ENCODE results near the gene PRAF2.

PRAF2 gene

GRCh38 chrX:49061490-49061889, 12.3 kb downstream of the PRAF2 start:
- H3K4me3 ChIP-seq (ENCODE audit: low read length) = no peak overlapping the region
- DNase-seq (ENCODE audit: low read depth) = no peak
- TF ChIP-seq, protein P1, sequence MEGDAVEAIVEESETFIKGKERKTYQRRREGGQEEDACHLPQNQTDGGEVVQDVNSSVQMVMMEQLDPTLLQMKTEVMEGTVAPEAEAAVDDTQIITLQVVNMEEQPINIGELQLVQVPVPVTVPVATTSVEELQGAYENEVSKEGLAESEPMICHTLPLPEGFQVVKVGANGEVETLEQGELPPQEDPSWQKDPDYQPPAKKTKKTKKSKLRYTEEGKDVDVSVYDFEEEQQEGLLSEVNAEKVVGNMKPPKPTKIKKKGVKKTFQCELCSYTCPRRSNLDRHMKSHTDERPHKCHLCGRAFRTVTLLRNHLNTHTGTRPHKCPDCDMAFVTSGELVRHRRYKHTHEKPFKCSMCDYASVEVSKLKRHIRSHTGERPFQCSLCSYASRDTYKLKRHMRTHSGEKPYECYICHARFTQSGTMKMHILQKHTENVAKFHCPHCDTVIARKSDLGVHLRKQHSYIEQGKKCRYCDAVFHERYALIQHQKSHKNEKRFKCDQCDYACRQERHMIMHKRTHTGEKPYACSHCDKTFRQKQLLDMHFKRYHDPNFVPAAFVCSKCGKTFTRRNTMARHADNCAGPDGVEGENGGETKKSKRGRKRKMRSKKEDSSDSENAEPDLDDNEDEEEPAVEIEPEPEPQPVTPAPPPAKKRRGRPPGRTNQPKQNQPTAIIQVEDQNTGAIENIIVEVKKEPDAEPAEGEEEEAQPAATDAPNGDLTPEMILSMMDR (conservative IDR thresholded peaks at IDR 0.05; ENCODE audit: low read length) = no peak

- TF ChIP-seq, protein P1 (conservative IDR thresholded peaks at IDR 0.05; ENCODE audit: low read length) = no peak
- no peak overlapping the region for H3K4me3 ChIP-seq (ENCODE audit: low read length)
- no peak for DNase-seq (ENCODE audit: low read depth)
These were observed 12.9 kb downstream of the PRAF2 start for GRCh38 chrX:49060914-49061313.

GRCh38 chrX:49059681-49060085, 14.1 kb downstream of the PRAF2 start:
- TF ChIP-seq, protein P1 (conservative IDR thresholded peaks at IDR 0.05; ENCODE audit: low read length) = no peak
- no peak for DNase-seq (ENCODE audit: low read depth)
- H3K4me3 ChIP-seq (ENCODE audit: low read length) = no peak overlapping the region

DNA sequence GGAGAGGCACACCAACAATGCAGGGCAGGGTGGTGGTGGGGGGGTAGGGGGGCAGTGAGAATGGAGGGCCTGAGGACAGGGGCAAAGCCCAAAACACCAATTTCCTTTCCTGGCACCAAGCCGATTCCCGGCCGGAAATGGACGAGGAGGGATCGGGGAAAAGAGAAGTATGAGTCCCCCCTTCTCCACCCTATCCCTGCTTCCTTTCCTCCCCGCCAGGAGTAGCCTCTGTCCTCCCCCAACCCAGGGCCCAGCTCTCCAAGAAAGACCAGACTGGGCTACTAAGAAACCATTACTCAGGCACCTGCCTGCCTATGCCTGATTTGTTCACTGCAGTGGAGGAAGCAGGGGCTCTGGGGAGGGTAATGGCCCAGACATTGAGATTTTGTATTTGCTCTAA, 14.6 kb downstream of the PRAF2 start:
- TF ChIP-seq, protein P1 (conservative IDR thresholded peaks at IDR 0.05; ENCODE audit: low read length) = no peak
- H3K4me3 ChIP-seq (ENCODE audit: low read length) = no peak overlapping the region

DNA sequence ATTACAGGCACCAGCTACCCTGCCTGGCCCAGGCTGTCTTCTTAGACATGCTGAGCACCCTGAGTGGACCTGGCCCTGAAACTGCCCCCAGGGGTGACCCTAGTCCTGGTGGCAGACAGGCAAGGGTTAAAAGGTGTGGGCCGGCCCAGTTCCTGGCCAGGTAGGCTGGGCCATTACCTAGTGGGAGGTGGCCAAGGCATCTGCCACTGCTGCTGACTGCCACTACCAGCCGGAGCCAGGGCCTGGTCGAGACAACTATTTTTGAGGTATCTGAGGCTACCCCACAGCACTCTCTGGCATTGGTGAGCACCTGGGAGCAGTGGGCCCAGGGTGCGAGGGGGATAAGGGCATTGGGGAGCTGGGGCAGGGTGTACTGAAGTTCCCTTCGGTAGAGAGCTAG, 15.0 kb downstream of the PRAF2 start, which contains the start of gene CCDC120:
Gene CCDC120 (plus strand): TSS at position 206 of the 400 bp plus-strand sequence. CDS start 3,043 bp downstream, outside the sequence.
- TF ChIP-seq, protein P1 (conservative IDR thresholded peaks at IDR 0.05; ENCODE audit: low read length) = no peak
- no peak for DNase-seq (ENCODE audit: low read depth)
- no peak within 1 kb of the TSS for H3K4me3 ChIP-seq (ENCODE audit: low read length)

More for the DNA sequence above, 14.6 kb downstream of the PRAF2 start:
- DNase-seq (ENCODE audit: low read depth) = no peak

DNA sequence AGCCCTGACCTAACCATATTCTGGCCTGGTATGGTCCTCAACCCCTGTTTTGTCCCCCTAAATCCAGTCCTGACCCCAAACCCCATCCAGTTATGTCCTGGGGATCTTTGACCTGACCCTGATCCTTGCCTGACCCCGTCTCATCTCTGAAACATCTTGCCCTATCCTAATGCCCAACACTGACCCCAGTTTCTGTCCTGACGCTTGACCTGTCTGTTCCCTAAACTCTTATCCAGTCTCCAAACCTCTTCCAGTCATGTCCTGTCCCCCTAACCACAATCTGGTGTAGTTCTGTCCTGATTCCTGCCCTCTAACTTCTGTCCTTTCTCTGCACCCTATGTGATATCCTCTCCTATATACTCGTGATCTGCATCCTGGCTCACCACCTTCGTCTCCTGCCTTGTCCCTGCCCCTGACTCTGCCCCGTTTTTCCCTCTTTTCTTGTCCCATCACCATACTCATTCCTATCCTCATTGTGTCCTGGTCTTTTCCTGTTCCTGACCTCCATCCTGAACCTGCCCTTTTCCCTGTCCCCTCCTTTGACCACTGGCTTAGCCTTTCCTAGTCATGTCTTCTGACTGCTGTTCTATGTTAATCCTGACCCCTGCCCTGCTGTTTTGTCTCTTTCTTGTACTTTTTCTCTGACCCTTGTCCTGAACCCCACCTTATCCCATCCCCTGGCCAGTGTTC, 19.6 kb downstream of the PRAF2 start:
- H3K4me3 ChIP-seq (ENCODE audit: low read length) = peak overlapping the region; percentile 54
- no peak for DNase-seq (ENCODE audit: low read depth)
- TF ChIP-seq, protein P1 (conservative IDR thresholded peaks at IDR 0.05; ENCODE audit: low read length) = no peak
